ENCODE results near the gene CCNY. TPM values are rescaled to one million over a fixed set of nuclear protein-coding genes. Genes with fewer than 3 reads are reported as not detected.

Gene CCNY
- total RNA-seq, 1 experiment from 2014 or later: 44.2 TPM

- no peak for DNase-seq (ENCODE audit: low read depth)
Measured at GRCh38 chr10:35555962-35556930, 219.9 kb downstream of the CCNY start.

GRCh38 chr10:35558276-35558675 lies 222.0 kb downstream of the CCNY start:
- DNase-seq (ENCODE audit: low read depth): no peak

GRCh38 chr10:35559416-35559815 lies 223.1 kb downstream of the CCNY start:
- no peak for DNase-seq (ENCODE audit: low read depth)

GRCh38 chr10:35561715-35562114 lies 225.4 kb downstream of the CCNY start:
- DNase-seq (ENCODE audit: low read depth): no peak

GRCh38 chr10:35562427-35562826 lies 226.1 kb downstream of the CCNY start:
- no peak for DNase-seq (ENCODE audit: low read depth)

GRCh38 chr10:35563261-35563891 lies 227.1 kb downstream of the CCNY start:
- DNase-seq (ENCODE audit: low read depth): peak; percentile 68

- DNase-seq (ENCODE audit: low read depth): no peak
Measured at GRCh38 chr10:35564341-35564968, 228.1 kb downstream of the CCNY start.

GRCh38 chr10:35565602-35566081 lies 229.3 kb downstream of the CCNY start:
- DNase-seq (ENCODE audit: low read depth): no peak

- no peak for DNase-seq (ENCODE audit: low read depth)
Measured at GRCh38 chr10:35567951-35568350, 231.6 kb downstream of the CCNY start.

- no peak for DNase-seq (ENCODE audit: low read depth)
Measured at GRCh38 chr10:35568483-35569015, 232.2 kb downstream of the CCNY start.

- DNase-seq (ENCODE audit: low read depth): no peak
Measured at GRCh38 chr10:35569111-35569707, 232.9 kb downstream of the CCNY start.

GRCh38 chr10:35569836-35570235 lies 233.5 kb downstream of the CCNY start:
- no peak for DNase-seq (ENCODE audit: low read depth)

GRCh38 chr10:35570397-35570796 lies 234.1 kb downstream of the CCNY start:
- no peak for DNase-seq (ENCODE audit: low read depth)

- DNase-seq (ENCODE audit: low read depth): no peak
Measured at GRCh38 chr10:35572583-35572982, 236.3 kb downstream of the CCNY start.

GRCh38 chr10:35573796-35574195 lies 237.5 kb downstream of the CCNY start:
- no peak for DNase-seq (ENCODE audit: low read depth)

- peak; percentile 16 for DNase-seq (ENCODE audit: low read depth)
Measured at GRCh38 chr10:35574924-35575352, 238.6 kb downstream of the CCNY start.

GRCh38 chr10:35575640-35576039 lies 239.3 kb downstream of the CCNY start:
- DNase-seq (ENCODE audit: low read depth): no peak

GRCh38 chr10:35576730-35577129 lies 240.4 kb downstream of the CCNY start:
- DNase-seq (ENCODE audit: low read depth): no peak

- no peak for DNase-seq (ENCODE audit: low read depth)
Measured at GRCh38 chr10:35577926-35578617, 241.8 kb downstream of the CCNY start.

GRCh38 chr10:35578618-35578956 lies 242.3 kb downstream of the CCNY start:
- no peak for DNase-seq (ENCODE audit: low read depth)

- no peak for DNase-seq (ENCODE audit: low read depth)
Measured at GRCh38 chr10:35579116-35579515, 242.8 kb downstream of the CCNY start.
